ENCODE results near the gene MID1. TPM values are rescaled to one million over a fixed set of nuclear protein-coding genes. Genes with fewer than 3 reads are reported as not detected.
A peak's percentile ranks its signal among the peaks of the same experiment; 100 is the strongest.

MID1 gene
- total and polyA plus RNA-seq, 4 donors: 4.3 to 25.8 (median 12.9) TPM

DNA sequence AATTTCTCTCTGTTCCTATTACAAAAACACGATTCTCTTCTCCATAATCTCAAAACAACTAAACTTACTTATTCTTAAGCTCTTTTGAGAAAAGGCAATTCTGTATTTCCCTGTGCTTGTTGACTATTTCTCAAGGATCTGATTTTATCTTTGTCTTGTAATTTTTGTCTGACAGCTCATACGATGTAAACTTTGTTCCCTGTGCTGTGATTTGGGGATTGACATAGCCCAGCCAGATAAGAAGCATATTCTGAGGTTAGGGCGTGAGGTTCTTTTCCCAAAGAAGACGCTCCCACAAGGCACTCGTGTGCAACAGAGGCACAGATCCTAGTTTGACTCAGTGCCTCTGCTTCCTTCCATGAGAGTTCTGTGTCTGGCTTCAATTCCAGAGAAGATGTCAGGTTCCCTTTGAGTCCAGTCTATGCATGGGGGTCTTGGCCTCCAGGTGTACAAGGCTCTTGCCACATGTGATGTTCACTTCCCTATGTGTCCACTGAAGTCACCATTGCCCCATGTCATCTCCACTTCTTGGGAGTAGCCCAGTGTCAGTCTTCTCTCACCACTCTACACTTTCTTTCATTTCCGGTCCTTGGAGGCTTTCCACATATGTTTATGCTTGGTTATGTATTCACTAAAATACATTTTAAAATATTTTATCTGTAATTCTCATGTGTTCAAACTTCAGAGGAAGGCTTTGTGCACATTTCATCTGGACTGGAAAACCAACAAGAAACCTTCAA lies 94.8 kb downstream of the MID1 start:
- Histone ChIP-seq H3K4me3 (no peak overlapping the region), H3K9me3 (ENCODE audit: control insufficient read depth in 4 of 4, insufficient read depth in 3 of 4, low read length in 3 of 4) (no peaks in the 10 kb centered on the region), H3K4me1 (ENCODE audit: control insufficient read depth in 5 of 5, insufficient read depth in 5 of 5, low read length in 5 of 5) (peaks cover 0 to 8% (median 0%) of the 10 kb centered on the region in 5 donors), H3K27me3 (ENCODE audit: control insufficient read depth in 3 of 3, insufficient read depth in 3 of 3, low read length in 2 of 3) (peaks cover 0 to 22% (median 9%) of the 10 kb centered on the region in 3 donors), H3K27ac (ENCODE audit: low read depth in 1 of 2, low read length in 1 of 2) (no peak overlapping the region), H3K9ac (ENCODE audit: insufficient read depth in 1 of 2, low read length in 2 of 2) (no peak overlapping the region), H3K36me3 (ENCODE audit: control insufficient read depth in 4 of 4, insufficient read depth in 4 of 4, low read length in 4 of 4) (no peaks in the 10 kb centered on the region)
- no peak for ATAC-seq (ENCODE audit: insufficient read depth, low FRiP score)
- TF ChIP-seq, protein P1, sequence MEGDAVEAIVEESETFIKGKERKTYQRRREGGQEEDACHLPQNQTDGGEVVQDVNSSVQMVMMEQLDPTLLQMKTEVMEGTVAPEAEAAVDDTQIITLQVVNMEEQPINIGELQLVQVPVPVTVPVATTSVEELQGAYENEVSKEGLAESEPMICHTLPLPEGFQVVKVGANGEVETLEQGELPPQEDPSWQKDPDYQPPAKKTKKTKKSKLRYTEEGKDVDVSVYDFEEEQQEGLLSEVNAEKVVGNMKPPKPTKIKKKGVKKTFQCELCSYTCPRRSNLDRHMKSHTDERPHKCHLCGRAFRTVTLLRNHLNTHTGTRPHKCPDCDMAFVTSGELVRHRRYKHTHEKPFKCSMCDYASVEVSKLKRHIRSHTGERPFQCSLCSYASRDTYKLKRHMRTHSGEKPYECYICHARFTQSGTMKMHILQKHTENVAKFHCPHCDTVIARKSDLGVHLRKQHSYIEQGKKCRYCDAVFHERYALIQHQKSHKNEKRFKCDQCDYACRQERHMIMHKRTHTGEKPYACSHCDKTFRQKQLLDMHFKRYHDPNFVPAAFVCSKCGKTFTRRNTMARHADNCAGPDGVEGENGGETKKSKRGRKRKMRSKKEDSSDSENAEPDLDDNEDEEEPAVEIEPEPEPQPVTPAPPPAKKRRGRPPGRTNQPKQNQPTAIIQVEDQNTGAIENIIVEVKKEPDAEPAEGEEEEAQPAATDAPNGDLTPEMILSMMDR (IDR thresholded peaks at IDR 0.05; ENCODE audit: control extremely low read depth, extremely low read depth): no peak
- DNase-seq: peak in 1 of 3 donors; percentile 14
- 65 to 88% methylated on average over 6 of the region's 6 CpGs for WGBS, 2 donors

DNA sequence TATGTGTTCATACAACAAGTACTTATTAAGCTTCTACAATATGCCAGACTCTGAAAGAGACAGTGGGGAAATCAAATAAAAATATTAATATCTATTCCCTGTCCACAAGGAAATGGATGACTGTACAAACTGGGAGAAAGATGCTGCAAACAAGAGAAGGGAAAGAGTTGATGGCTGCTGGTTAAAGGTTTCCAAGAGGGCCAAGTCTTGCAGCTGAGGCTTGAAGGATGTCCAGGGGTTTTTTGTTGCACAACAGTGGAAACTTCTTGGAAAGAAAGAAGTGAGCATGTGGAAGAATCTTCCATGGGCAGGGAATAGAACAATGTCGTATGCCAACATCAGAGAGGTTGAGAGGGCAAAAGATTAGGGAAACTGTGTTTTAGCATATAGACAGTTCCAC lies 95.8 kb downstream of the MID1 start:
- DNase-seq (no peak), ATAC-seq (ENCODE audit: insufficient read depth, low FRiP score) (no peak)
- Histone ChIP-seq H3K9me3 (ENCODE audit: control insufficient read depth in 4 of 4, insufficient read depth in 3 of 4, low read length in 3 of 4) (no peaks in the 10 kb centered on the region), H3K4me3 (no peak overlapping the region), H3K27ac (ENCODE audit: low read depth in 1 of 2, low read length in 1 of 2) (no peak overlapping the region), H3K9ac (ENCODE audit: insufficient read depth in 1 of 2, low read length in 2 of 2) (no peak overlapping the region), H3K4me1 (ENCODE audit: control insufficient read depth in 5 of 5, insufficient read depth in 5 of 5, low read length in 5 of 5) (peaks cover 0 to 16% (median 0%) of the 10 kb centered on the region in 5 donors), H3K36me3 (ENCODE audit: control insufficient read depth in 4 of 4, insufficient read depth in 4 of 4, low read length in 4 of 4) (no peaks in the 10 kb centered on the region), H3K27me3 (ENCODE audit: control insufficient read depth in 3 of 3, insufficient read depth in 3 of 3, low read length in 2 of 3) (peaks cover 0 to 18% (median 12%) of the 10 kb centered on the region in 3 donors)
- TF ChIP-seq, protein P1 (IDR thresholded peaks at IDR 0.05; ENCODE audit: control extremely low read depth, extremely low read depth): no peak
- WGBS, 2 donors: 63 to 80% methylated on average over 1 of the region's 1 CpG

DNA sequence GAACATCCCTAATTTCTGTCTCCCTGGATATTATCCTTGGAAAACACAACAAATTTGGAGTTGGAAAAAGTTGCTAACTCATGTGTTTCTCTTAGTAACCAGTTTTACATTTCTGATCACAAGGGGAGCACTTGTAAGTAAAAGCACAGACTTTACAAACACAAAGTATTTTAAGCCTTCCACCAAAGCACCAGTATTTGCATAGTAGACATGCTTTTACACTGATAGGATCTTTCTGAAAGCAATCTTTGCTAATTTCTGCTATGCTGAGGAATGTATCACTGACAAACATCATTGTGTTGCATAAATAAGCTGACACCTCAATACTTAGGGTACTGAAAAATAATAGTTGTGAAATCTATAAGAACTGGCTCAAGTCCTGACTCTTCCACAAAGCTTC lies 100.6 kb downstream of the MID1 start:
- H3K4me1 ChIP-seq (ENCODE audit: control insufficient read depth in 5 of 5, insufficient read depth in 5 of 5, low read length in 5 of 5): peaks cover 0 to 14% (median 0%) of the 10 kb centered on the region in 5 donors
- H3K27me3 ChIP-seq (ENCODE audit: control insufficient read depth in 3 of 3, insufficient read depth in 3 of 3, low read length in 2 of 3): peaks cover 0 to 13% (median 2%) of the 10 kb centered on the region in 3 donors
- no peaks in the 10 kb centered on the region for H3K36me3 ChIP-seq (ENCODE audit: control insufficient read depth in 4 of 4, insufficient read depth in 4 of 4, low read length in 4 of 4)
- TF ChIP-seq, protein P1 (IDR thresholded peaks at IDR 0.05; ENCODE audit: control extremely low read depth, extremely low read depth): no peak
- no peak for ATAC-seq (ENCODE audit: insufficient read depth, low FRiP score)
- peak in 2 of 3 donors; percentile 48 to 53 for DNase-seq
- no peaks in the 10 kb centered on the region for H3K9me3 ChIP-seq (ENCODE audit: control insufficient read depth in 4 of 4, insufficient read depth in 3 of 4, low read length in 3 of 4)
- H3K27ac ChIP-seq (ENCODE audit: low read depth in 1 of 2, low read length in 1 of 2): no peak overlapping the region
- H3K4me3 ChIP-seq: no peak overlapping the region
- no peak overlapping the region for H3K9ac ChIP-seq (ENCODE audit: insufficient read depth in 1 of 2, low read length in 2 of 2)
